Hepatocyte (in vitro differentiated cells): Measurements from ENCODE around the gene CHEK1. TPM values are rescaled to one million over a fixed set of nuclear protein-coding genes. Genes with fewer than 3 reads are reported as not detected.

Experiments
- DNase-seq: peaks from one replicate; pipeline ENCODE4 v3.0.0-alpha.2; 2016; ENCODE audit warnings: low spot score
- H2AFZ ChIP-seq: fragments of 200-600 bp; sonication (generic); 2 replicates; pipeline ENCODE4 v1.6.0; 2016; ENCODE audit warnings: antibody characterized with exemption, mild to moderate bottlenecking
- H3K27ac ChIP-seq: fragments of 200-600 bp; sonication (generic); 2 replicates; pipeline ENCODE4 v1.5.1; 2016; ENCODE audit warnings: mild to moderate bottlenecking
- H3K27me3 ChIP-seq: fragments of 200-600 bp; sonication (generic); 2 replicates; pipeline ENCODE4 v1.6.1; 2016
- H3K36me3 ChIP-seq: fragments of 200-600 bp; sonication (generic); replicated peaks from 2 replicates; pipeline ENCODE4 v1.5.1; 2016; ENCODE audit warnings: low read depth; ENCODE audit not compliant: insufficient read depth
- H3K4me1 ChIP-seq: fragments of 200-600 bp; sonication (generic); 2 replicates; pipeline ENCODE4 v1.5.1; 2016; ENCODE audit warnings: mild to moderate bottlenecking, moderate library complexity; ENCODE audit not compliant: insufficient read depth
- H3K4me2 ChIP-seq: fragments of 200-600 bp; sonication (generic); 2 replicates; pipeline ENCODE4 v1.6.0; 2016
- H3K4me3 ChIP-seq: fragments of 200-600 bp; sonication (generic); 2 replicates; pipeline ENCODE4 v1.5.1; 2016; ENCODE audit warnings: mild to moderate bottlenecking
- H3K79me2 ChIP-seq: fragments of 200-600 bp; sonication (generic); 2 replicates; pipeline ENCODE4 v1.6.0; 2017; ENCODE audit warnings: mild to moderate bottlenecking
- H3K9me2 ChIP-seq: fragments of 200-600 bp; sonication (generic); replicated peaks from 2 replicates; pipeline ENCODE4 v1.6.0; 2017; ENCODE audit warnings: mild to moderate bottlenecking; ENCODE audit not compliant: insufficient read depth
- H3K9me3 ChIP-seq: fragments of 200-600 bp; sonication (generic); 2 replicates; pipeline ENCODE4 v1.5.1; 2016; ENCODE audit warnings: low read depth, mild to moderate bottlenecking
- H4K20me1 ChIP-seq: fragments of 200-600 bp; sonication (generic); 2 replicates; pipeline ENCODE4 v1.6.0; 2016; ENCODE audit warnings: mild to moderate bottlenecking; ENCODE audit not compliant: insufficient read depth, poor library complexity, severe bottlenecking
- CTCF ChIP-seq: fragments of 200-600 bp; sonication (generic); IDR thresholded peaks from 2 replicates; pipeline ENCODE4 v1.5.1; 2016; ENCODE audit warnings: antibody characterized with exemption, mild to moderate bottlenecking; ENCODE audit not compliant: poor library complexity
- EZH2 ChIP-seq: fragments of 200-600 bp; sonication (generic); IDR thresholded peaks from 2 replicates; pipeline ENCODE4 v1.6.1; 2016; ENCODE audit warnings: antibody characterized with exemption, mild to moderate bottlenecking, borderline replicate concordance
- EZH2phosphoT487 ChIP-seq: fragments of 200-600 bp; sonication (generic); IDR thresholded peaks from one replicate; pipeline ENCODE4 v1.6.1; 2018; ENCODE audit warnings: antibody characterized with exemption, mild to moderate bottlenecking, low read depth, moderate library complexity; ENCODE audit not compliant: unreplicated experiment, severe bottlenecking
- WGBS: methylation state at CpG from one replicate; pipeline ENCODE4 v1.1.6; 2016; ENCODE audit warnings: low lambda C conversion rate; ENCODE audit errors: missing lambda C conversion rate; 5-methylcytosine and 5-hydroxymethylcytosine counted together
- polyA plus RNA-seq: library from polyadenylated mRNA; unstranded; fragments of >200 nt; fragmentation: Nextera tagmentation; extraction: Ambion mirVana; gene quantifications from 2 replicates; pipeline ENCODE4 v1.2.1, GENCODE V29; 2016
- total RNA-seq: library from RNA; depleted of rRNA; stranded (reverse); fragments of >200 nt; gene quantifications from 2 replicates; pipeline ENCODE4 v1.2.3, GENCODE V29; 2014

The CHEK1 gene
- total and polyA plus RNA-seq, 2 experiments from 2014 or later, result 8.8 to 16.3 TPM

GRCh38 chr11:125662689-125663088 lies 37.7 kb downstream of the CHEK1 start:
- no peak overlapping the region for H3K4me2 ChIP-seq
- H3K4me1 ChIP-seq, result no peaks in the 10 kb centered on the region
- no peaks in the 10 kb centered on the region for H3K9me3 ChIP-seq
- no peak overlapping the region for H3K4me3 ChIP-seq
- no peak overlapping the region for H3K27ac ChIP-seq
- H3K79me2 ChIP-seq, result no peaks in the 10 kb centered on the region
- no peak overlapping the region for H2AFZ ChIP-seq
- WGBS, result 89% methylated on average over 2 of the region's 2 CpGs
- H3K27me3 ChIP-seq, result no peaks in the 10 kb centered on the region
- no peaks in the 10 kb centered on the region for H3K36me3 ChIP-seq
- no peaks in the 10 kb centered on the region for H4K20me1 ChIP-seq
- no peaks in the 10 kb centered on the region for H3K9me2 ChIP-seq
- TF ChIP-seq CTCF (no peak), EZH2 (no peak), EZH2phosphoT487 (no peak)
- no peak for DNase-seq

- no peak overlapping the region for H3K27ac ChIP-seq
- 100% methylated on average over 3 of the region's 3 CpGs for WGBS
- TF ChIP-seq EZH2 (no peak), CTCF (no peak), EZH2phosphoT487 (no peak)
Measured at GRCh38 chr11:125663910-125664309, 38.9 kb downstream of the CHEK1 start.

GRCh38 chr11:125667151-125667550 lies 42.2 kb downstream of the CHEK1 start:
- no peaks in the 10 kb centered on the region for H3K36me3 ChIP-seq
- TF ChIP-seq CTCF, result no peak
- TF ChIP-seq EZH2, result no peak
- TF ChIP-seq EZH2phosphoT487, result no peak

More at GRCh38 chr11:125663910-125664309, 38.9 kb downstream of the CHEK1 start:
- H3K9me2 ChIP-seq, result no peaks in the 10 kb centered on the region
- DNase-seq, result no peak
- no peaks in the 10 kb centered on the region for H3K4me1 ChIP-seq
- H3K36me3 ChIP-seq, result no peaks in the 10 kb centered on the region
- no peaks in the 10 kb centered on the region for H4K20me1 ChIP-seq
- no peak overlapping the region for H3K4me2 ChIP-seq
- H3K79me2 ChIP-seq, result no peaks in the 10 kb centered on the region
- no peaks in the 10 kb centered on the region for H3K27me3 ChIP-seq
- no peak overlapping the region for H3K4me3 ChIP-seq
- no peaks in the 10 kb centered on the region for H3K9me3 ChIP-seq
- H2AFZ ChIP-seq, result no peak overlapping the region

GRCh38 chr11:125670172-125670571 lies 45.2 kb downstream of the CHEK1 start:
- WGBS, result 78% methylated on average over 1 of the region's 1 CpG
- no peak for DNase-seq

More at GRCh38 chr11:125667151-125667550, 42.2 kb downstream of the CHEK1 start:
- Histone ChIP-seq H3K27me3 (no peaks in the 10 kb centered on the region), H3K4me3 (no peak overlapping the region), H3K9me2 (no peaks in the 10 kb centered on the region), H3K4me2 (no peak overlapping the region), H3K79me2 (no peaks in the 10 kb centered on the region), H3K27ac (no peak overlapping the region), H3K4me1 (no peaks in the 10 kb centered on the region), H2AFZ (no peak overlapping the region), H4K20me1 (no peaks in the 10 kb centered on the region), H3K9me3 (no peaks in the 10 kb centered on the region)
- DNase-seq, result no peak
- WGBS, result 98% methylated on average over 2 of the region's 2 CpGs

More at GRCh38 chr11:125670172-125670571, 45.2 kb downstream of the CHEK1 start:
- no peak overlapping the region for H2AFZ ChIP-seq
- no peaks in the 10 kb centered on the region for H3K9me2 ChIP-seq
- H4K20me1 ChIP-seq, result no peaks in the 10 kb centered on the region
- no peak overlapping the region for H3K4me3 ChIP-seq
- H3K9me3 ChIP-seq, result no peaks in the 10 kb centered on the region
- H3K27me3 ChIP-seq, result no peaks in the 10 kb centered on the region
- H3K4me2 ChIP-seq, result no peak overlapping the region
- no peak overlapping the region for H3K27ac ChIP-seq
- no peaks in the 10 kb centered on the region for H3K4me1 ChIP-seq
- H3K79me2 ChIP-seq, result no peaks in the 10 kb centered on the region
- no peaks in the 10 kb centered on the region for H3K36me3 ChIP-seq
- TF ChIP-seq EZH2, result no peak
- no peak for TF ChIP-seq CTCF
- no peak for TF ChIP-seq EZH2phosphoT487
